SK-N-DZ (cell line): ENCODE data around the gene NARF.
"Not testable (repeated sequence)": the region's sequence is repeated elsewhere in the genome, so short reads cannot be mapped to it uniquely, and the experiment has no call there.

Experiments used
- DNase-seq: peaks from one replicate; pipeline ENCODE4 v3.0.0-alpha.2; 2015; ENCODE audit warnings: low spot score
- small RNA-seq, 2 experiments: library from RNA; depleted of rRNA; stranded (forward); fragments of <200 nt; gene quantifications; one replicate each; pipeline ENCODE3, GENCODE V24; 2014

NARF gene

GRCh38 chr17:82529914-82530300 lies 71.4 kb downstream of the NARF start:
- DNase-seq = no peak

- no peak for DNase-seq
Observed at GRCh38 chr17:82531431-82531881, 72.9 kb downstream of the NARF start.

- no peak for DNase-seq
Observed at GRCh38 chr17:82534401-82534812, 75.9 kb downstream of the NARF start.

- no peak for DNase-seq
Observed at GRCh38 chr17:82536512-82537201, 78.1 kb downstream of the NARF start.

- DNase-seq = not testable (repeated sequence)
Observed at GRCh38 chr17:82537228-82537627, 78.7 kb downstream of the NARF start.

GRCh38 chr17:82539076-82539475 lies 80.5 kb downstream of the NARF start:
- not testable (repeated sequence) for DNase-seq

Small RNAs within 50 kb of the gene (small RNA-seq; reads per million reads assigned to genes)
- gene RF00019 = 0 reads per million in 2 experiments
